GM12801 (cell line): Measurements from ENCODE around the gene PLCB2.

Source experiments
- TF ChIP-seq, protein P1 (sequence below): IDR thresholded peaks from one replicate; pipeline ENCODE4 v1.5.1; 2011; ENCODE audit warnings: control low read depth; ENCODE audit not compliant: insufficient read length; ENCODE audit errors: extremely low read depth

PLCB2 gene

DNA sequence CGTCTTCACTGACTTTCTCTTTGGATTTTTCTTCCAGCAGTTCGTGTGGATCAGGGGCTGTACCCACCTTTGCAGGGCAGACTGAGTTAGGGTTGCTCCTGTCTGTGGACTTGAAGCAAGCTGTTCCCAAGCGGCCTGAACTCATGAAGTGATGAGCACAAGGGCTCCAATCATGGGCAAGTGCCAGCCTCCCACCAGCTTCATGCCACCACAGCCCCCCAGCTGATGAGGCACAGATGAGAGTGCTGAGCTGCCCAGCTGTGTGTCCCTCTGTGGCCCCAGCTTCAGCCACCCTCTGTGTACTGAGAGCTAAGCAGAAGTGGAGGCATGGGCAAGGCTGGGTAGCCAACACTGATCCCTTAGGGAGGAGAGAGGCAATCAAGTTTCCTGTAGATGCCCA is 3.3 kb upstream of the PLCB2 start:
- TF ChIP-seq, protein P1, sequence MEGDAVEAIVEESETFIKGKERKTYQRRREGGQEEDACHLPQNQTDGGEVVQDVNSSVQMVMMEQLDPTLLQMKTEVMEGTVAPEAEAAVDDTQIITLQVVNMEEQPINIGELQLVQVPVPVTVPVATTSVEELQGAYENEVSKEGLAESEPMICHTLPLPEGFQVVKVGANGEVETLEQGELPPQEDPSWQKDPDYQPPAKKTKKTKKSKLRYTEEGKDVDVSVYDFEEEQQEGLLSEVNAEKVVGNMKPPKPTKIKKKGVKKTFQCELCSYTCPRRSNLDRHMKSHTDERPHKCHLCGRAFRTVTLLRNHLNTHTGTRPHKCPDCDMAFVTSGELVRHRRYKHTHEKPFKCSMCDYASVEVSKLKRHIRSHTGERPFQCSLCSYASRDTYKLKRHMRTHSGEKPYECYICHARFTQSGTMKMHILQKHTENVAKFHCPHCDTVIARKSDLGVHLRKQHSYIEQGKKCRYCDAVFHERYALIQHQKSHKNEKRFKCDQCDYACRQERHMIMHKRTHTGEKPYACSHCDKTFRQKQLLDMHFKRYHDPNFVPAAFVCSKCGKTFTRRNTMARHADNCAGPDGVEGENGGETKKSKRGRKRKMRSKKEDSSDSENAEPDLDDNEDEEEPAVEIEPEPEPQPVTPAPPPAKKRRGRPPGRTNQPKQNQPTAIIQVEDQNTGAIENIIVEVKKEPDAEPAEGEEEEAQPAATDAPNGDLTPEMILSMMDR = no peak

DNA sequence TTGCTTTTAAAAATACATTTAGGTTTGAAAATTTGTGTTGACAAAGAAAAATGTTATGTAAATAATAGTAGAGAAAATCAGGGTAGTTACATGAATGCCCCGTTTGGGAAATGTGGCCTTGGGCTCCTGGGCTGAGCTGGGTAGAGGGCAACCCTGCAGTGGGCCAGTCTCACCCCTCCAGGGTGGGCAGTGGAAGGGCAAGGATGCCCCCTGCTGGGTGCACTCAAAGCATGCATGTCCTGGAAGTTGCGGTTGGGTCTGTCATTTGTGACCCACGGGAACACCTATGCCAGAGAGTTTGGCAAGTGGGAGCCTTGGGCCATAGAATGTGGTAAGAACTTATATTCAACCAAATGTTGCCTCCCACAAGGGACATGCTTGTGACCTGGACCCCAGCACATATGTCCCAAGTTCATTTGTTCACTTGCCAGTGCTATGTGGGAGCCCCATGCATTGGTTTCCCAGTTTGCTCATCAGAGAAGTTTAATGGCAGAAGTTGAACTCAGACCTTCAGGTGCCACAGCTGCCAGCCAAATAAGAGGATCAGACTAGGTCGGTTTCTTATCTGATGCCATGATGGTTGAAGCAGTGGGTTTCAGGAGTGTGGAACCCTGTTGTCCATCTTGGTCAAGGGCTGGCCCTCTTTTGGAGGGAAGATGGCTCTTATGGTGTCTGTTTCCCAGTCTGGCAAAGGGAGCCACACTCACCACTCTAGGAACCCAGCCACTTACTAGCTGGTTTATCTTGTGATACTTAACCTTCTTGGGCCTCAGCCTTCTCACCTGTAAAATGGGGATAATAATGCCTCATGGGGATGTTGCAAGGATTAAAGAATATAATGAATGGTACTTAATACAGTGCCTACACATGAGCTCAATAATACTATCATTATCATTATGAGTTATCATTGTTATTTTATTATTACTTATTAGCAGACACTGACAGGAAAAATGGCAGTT is 2.5 kb upstream of the PLCB2 start:
- TF ChIP-seq, protein P1 = no peak

DNA sequence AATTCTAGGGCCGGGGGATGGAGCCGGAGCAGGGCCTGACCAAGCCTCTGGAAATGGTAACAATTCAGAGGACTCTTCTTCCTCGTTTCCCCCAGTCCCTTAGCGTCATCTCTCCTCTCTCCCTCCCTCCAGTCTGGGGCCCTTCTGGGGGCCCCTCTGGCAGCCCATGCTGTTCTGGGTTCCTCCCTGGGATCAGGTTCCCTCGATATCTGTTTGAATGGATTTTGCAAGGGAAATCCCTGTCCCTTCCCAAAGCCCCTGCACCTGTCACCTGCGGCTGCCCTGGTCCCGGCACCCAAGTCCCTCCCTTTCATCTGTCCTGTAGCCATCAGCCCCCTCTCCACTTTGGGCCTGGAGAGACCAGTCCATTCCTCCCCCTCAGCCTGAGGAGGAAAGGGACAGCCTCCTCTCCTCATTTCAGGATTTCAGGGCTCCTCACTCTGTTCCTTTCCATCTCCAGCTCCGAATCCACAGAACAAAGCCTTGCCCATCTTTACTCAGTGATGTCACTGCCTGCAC is 1.7 kb upstream of the PLCB2 start:
- TF ChIP-seq, protein P1 = no peak

DNA sequence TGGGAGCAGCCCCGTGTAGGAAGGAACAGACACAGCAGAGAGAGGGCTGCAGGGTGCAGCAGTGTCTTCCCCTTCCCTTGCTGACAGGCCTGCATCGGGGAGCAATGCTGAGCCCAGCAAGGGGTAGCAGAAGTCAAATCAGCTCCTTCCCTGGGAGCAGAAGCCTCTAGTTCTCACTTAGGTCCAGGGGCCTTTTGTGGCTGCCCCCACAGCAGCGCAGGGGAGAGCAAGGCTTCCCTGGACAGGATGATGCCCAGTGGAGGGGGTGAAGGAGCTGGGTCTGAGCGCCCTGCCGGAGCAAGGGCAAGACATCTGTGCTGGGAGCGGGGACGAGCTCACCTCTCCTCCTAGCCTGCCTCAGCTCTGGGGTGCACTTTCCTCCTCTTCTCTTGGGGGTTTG is 827 bp downstream of the PLCB2 start:
- TF ChIP-seq, protein P1 = no peak

DNA sequence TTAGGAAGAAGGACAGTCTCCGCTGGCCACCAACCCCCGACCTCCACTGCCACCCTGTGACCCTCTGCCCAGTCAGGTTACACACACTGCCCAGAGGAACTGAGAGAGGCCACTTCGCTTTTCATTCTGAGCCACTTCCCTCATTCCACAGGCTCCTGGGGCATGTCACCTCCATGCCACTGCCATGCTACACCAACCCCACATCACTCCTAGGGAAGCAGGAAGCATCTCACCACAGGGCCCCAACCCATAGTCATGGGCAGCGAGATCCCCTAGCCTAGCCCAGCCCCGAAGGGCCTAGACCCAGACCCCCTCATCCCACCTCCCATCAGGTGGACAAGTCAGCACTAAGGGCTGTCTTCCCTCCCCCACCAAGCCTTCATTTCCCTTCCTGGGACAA is 1.4 kb downstream of the PLCB2 start:
- TF ChIP-seq, protein P1 = no peak

DNA sequence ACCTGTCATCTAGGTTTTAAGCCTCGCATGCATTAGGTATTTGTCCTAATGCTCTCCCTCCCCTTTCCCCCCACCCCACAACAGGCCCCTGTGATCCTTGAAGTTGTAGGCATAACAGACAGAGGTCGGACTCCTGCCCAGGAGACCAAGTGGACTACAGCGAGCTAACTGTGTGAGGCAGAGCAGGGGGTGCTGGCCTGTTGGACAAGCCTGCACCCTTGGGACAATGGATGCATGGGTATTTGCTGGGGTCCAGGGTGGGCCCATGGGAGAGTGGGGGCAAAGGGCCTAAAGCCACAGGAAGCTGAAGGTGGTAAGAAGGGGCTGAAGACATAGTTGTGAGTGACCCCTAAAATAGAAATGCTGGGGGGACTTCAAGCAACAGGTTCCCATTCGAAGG is 2.5 kb downstream of the PLCB2 start:
- TF ChIP-seq, protein P1 = no peak

DNA sequence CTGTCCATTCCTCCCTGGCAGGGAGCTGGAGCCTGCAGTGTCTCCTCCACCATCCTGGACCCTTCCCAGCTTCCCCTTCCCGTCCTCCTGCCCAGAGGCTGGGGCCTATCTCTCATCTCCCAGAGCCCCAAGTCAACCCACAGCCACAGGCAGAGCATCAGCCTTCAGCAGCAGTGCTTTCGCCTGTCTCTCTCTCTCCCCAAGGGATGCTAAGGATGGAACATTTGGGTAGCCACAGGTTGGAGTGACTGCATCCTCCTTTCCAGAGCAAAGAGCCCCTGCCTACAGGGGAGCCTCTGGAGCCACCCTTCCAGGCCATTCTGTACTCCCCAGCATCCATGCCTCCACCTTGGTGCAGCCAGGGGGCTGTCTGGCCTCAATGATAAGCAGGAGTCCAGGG is 4.2 kb downstream of the PLCB2 start:
- TF ChIP-seq, protein P1 = no peak
